Measurements from ENCODE around the gene MYO1D. TPM values are rescaled to one million over a fixed set of nuclear protein-coding genes. Genes with fewer than 3 reads are reported as not detected.
"Not testable (repeated sequence)": the region's sequence is repeated elsewhere in the genome, so short reads cannot be mapped to it uniquely, and the experiment has no call there.

The MYO1D gene
- total RNA-seq, 1 experiment from 2014 or later: 206 TPM

DNA sequence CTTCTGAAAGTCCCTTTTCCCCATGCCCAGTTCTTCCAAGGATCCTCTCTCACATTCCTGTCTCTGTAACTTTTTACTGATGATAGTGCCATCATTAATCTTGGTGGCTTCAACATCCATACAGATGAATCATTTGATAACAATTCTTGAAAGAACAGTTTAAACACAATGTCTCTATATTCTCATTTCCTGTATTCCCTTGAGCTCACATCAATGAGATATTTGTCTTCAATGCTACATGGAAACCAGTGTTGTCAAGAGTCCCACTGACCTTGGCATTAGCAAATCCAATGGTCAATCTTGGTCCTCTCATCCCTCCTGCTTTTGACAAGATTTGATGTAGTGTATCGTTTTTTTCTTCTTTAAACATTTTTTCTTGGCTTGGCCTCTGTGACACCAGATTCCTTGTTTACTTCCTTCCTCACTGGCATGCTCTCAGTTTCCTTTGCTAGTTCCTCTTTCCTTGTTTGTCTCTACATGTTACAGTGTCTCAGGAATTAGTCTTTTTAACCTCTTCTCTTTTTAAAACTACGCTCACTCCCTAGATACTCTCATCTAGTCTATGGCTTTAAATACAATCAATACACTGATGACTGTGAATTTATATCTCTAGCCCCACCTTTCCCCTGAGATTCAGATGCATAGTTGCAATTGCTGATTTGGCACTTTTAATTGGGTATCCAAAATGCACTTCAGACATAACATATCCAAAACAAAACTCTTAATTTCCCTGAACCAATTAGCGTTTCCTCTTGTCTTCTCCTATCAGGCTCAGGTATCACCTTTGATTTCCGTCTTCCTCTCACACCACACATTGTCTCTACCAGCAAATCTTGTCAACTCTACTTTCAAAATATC, 134.0 kb downstream of the MYO1D start:
- no peak overlapping the region for H3K4me3 Mint-ChIP-seq (ENCODE audit: unreplicated experiment)
- peaks cover 12% of the 10 kb centered on the region for H3K4me1 Mint-ChIP-seq (ENCODE audit: low read depth, unreplicated experiment)
- TF ChIP-seq, protein P1, sequence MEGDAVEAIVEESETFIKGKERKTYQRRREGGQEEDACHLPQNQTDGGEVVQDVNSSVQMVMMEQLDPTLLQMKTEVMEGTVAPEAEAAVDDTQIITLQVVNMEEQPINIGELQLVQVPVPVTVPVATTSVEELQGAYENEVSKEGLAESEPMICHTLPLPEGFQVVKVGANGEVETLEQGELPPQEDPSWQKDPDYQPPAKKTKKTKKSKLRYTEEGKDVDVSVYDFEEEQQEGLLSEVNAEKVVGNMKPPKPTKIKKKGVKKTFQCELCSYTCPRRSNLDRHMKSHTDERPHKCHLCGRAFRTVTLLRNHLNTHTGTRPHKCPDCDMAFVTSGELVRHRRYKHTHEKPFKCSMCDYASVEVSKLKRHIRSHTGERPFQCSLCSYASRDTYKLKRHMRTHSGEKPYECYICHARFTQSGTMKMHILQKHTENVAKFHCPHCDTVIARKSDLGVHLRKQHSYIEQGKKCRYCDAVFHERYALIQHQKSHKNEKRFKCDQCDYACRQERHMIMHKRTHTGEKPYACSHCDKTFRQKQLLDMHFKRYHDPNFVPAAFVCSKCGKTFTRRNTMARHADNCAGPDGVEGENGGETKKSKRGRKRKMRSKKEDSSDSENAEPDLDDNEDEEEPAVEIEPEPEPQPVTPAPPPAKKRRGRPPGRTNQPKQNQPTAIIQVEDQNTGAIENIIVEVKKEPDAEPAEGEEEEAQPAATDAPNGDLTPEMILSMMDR (IDR thresholded peaks at IDR 0.05; ENCODE audit: insufficient read depth in 1 of 2, low read depth in 1 of 2, low read length in 1 of 2, severe bottlenecking in 1 of 2, unreplicated experiment in 1 of 2): no peak
- no peaks in the 10 kb centered on the region for H3K27me3 ChIP-seq (replicated peaks; ENCODE audit: control insufficient read depth, insufficient read depth, low read length)
- no peak for DNase-seq
- BruUV-seq (replicated peaks): no TSS peak
- peaks cover 2% of the 10 kb centered on the region for H3K36me3 ChIP-seq (ENCODE audit: control insufficient read depth, insufficient read depth, low read length)
- peaks cover 6% of the 10 kb centered on the region for H3K4me1 ChIP-seq
- H3K9me3 ChIP-seq: no peaks in the 10 kb centered on the region
- ChIA-PET POLR2A (no interaction called here), CTCF (no interaction called here)
- no peaks in the 10 kb centered on the region for H3K9me3 Mint-ChIP-seq (ENCODE audit: unreplicated experiment)
- intact Hi-C loops (cut with micrococcal nuclease; ENCODE audit: unreplicated experiment): no loop called here
- no peak overlapping the region for H3K4me3 ChIP-seq (ENCODE audit: low read depth, low read length)
- no peak overlapping the region for H3K27ac Mint-ChIP-seq (ENCODE audit: unreplicated experiment)
- peaks cover 82% of the 10 kb centered on the region for H3K36me3 Mint-ChIP-seq (ENCODE audit: insufficient read depth, unreplicated experiment)
- no peaks in the 10 kb centered on the region for H3K27me3 Mint-ChIP-seq (ENCODE audit: insufficient read depth, unreplicated experiment)

- Histone ChIP-seq H3K4me3 (ENCODE audit: low read depth, low read length) (no peak overlapping the region), H3K4me1 (no peaks in the 10 kb centered on the region), H3K36me3 (ENCODE audit: control insufficient read depth, insufficient read depth, low read length) (peaks cover 2% of the 10 kb centered on the region; the same call in 1 of the 2 replicates), H3K9me3 (no peaks in the 10 kb centered on the region), H3K27me3 (replicated peaks; ENCODE audit: control insufficient read depth, insufficient read depth, low read length) (no peaks in the 10 kb centered on the region)
- ChIA-PET CTCF (no interaction called here), POLR2A (no interaction called here)
- DNase-seq: no peak
- BruUV-seq (replicated peaks): no TSS peak
- TF ChIP-seq, protein P1 (IDR thresholded peaks at IDR 0.05; ENCODE audit: insufficient read depth in 1 of 2, low read depth in 1 of 2, low read length in 1 of 2, severe bottlenecking in 1 of 2, unreplicated experiment in 1 of 2): no peak
- Mint-ChIP-seq H3K27ac (ENCODE audit: unreplicated experiment) (no peak overlapping the region), H3K4me1 (ENCODE audit: low read depth, unreplicated experiment) (peaks cover 12% of the 10 kb centered on the region), H3K9me3 (ENCODE audit: unreplicated experiment) (no peaks in the 10 kb centered on the region), H3K27me3 (ENCODE audit: insufficient read depth, unreplicated experiment) (no peaks in the 10 kb centered on the region), H3K36me3 (ENCODE audit: insufficient read depth, unreplicated experiment) (peaks cover 80% of the 10 kb centered on the region), H3K4me3 (ENCODE audit: unreplicated experiment) (no peak overlapping the region)
- intact Hi-C loops (cut with micrococcal nuclease; ENCODE audit: unreplicated experiment): no loop called here
Measured at GRCh38 chr17:32741381-32741780, 135.5 kb downstream of the MYO1D start.

- TF ChIP-seq, protein P1 (IDR thresholded peaks at IDR 0.05; ENCODE audit: insufficient read depth in 1 of 2, low read depth in 1 of 2, low read length in 1 of 2, severe bottlenecking in 1 of 2, unreplicated experiment in 1 of 2): no peak
- no peak for DNase-seq
- H3K36me3 Mint-ChIP-seq (ENCODE audit: insufficient read depth, unreplicated experiment): peaks cover 83% of the 10 kb centered on the region
- Histone ChIP-seq H3K4me3 (ENCODE audit: low read depth, low read length) (no peak overlapping the region), H3K9me3 (peaks cover under 1% of the 10 kb centered on the region; the same call in 1 of the 2 replicates), H3K36me3 (ENCODE audit: control insufficient read depth, insufficient read depth, low read length) (peaks cover under 1% of the 10 kb centered on the region; the same call in 1 of the 2 replicates), H3K27me3 (replicated peaks; ENCODE audit: control insufficient read depth, insufficient read depth, low read length) (no peaks in the 10 kb centered on the region), H3K4me1 (no peaks in the 10 kb centered on the region)
- H3K4me1 Mint-ChIP-seq (ENCODE audit: low read depth, unreplicated experiment): peaks cover 6% of the 10 kb centered on the region
- H3K4me3 Mint-ChIP-seq (ENCODE audit: unreplicated experiment): no peak overlapping the region
- intact Hi-C loops (cut with micrococcal nuclease; ENCODE audit: unreplicated experiment): no loop called here
- no peaks in the 10 kb centered on the region for H3K27me3 Mint-ChIP-seq (ENCODE audit: insufficient read depth, unreplicated experiment)
- ChIA-PET POLR2A (no interaction called here), CTCF (no interaction called here)
- H3K9me3 Mint-ChIP-seq (ENCODE audit: unreplicated experiment): no peaks in the 10 kb centered on the region
- BruUV-seq (replicated peaks): no TSS peak
- no peak overlapping the region for H3K27ac Mint-ChIP-seq (ENCODE audit: unreplicated experiment)
Measured at GRCh38 chr17:32739722-32740121, 137.2 kb downstream of the MYO1D start.

DNA sequence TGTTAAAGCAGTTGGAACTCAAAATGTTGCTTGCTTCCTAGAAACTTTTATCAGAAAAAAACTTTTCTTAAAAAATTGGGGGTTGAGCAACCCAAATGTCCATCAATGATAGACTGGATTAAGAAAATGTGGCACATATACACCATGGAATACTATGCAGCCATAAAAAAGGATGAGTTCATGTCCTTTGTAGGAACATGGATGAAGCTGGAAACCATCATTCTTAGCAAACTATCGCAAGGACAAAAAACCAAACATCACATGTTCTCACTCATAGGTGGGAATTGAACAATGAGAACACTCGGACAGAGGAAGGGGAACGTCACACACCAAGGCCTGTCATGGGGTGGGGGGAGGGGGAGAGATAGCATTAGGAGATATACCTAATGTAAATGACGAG, 137.8 kb downstream of the MYO1D start:
- H3K27me3 Mint-ChIP-seq (ENCODE audit: insufficient read depth, unreplicated experiment); H3K27me3 ChIP-seq (replicated peaks; ENCODE audit: control insufficient read depth, insufficient read depth, low read length); H3K4me1 Mint-ChIP-seq (ENCODE audit: low read depth, unreplicated experiment); H3K9me3 ChIP-seq; H3K4me3 Mint-ChIP-seq (ENCODE audit: unreplicated experiment); H3K36me3 ChIP-seq (ENCODE audit: control insufficient read depth, insufficient read depth, low read length); intact Hi-C loops (cut with micrococcal nuclease; ENCODE audit: unreplicated experiment); H3K27ac Mint-ChIP-seq (ENCODE audit: unreplicated experiment); DNase-seq; H3K4me3 ChIP-seq (ENCODE audit: low read depth, low read length); BruUV-seq (replicated peaks); CTCF ChIA-PET; H3K9me3 Mint-ChIP-seq (ENCODE audit: unreplicated experiment); H3K4me1 ChIP-seq; POLR2A ChIA-PET: not testable (repeated sequence)
- peaks cover 84% of the 10 kb centered on the region for H3K36me3 Mint-ChIP-seq (ENCODE audit: insufficient read depth, unreplicated experiment)
